AG09319 (cell line): ENCODE results near the gene NAA10.

Source experiments
- DNase-seq: peaks from one replicate; pipeline ENCODE4 v3.0.0-alpha.2; 2010; ENCODE audit warnings: low read depth; ENCODE audit errors: extremely low read depth
- CTCF ChIP-seq: IDR thresholded peaks from 2 replicates; pipeline ENCODE4 v1.5.1; 2011; ENCODE audit warnings: low read depth, mild to moderate bottlenecking, inconsistent platforms, low read length, moderate library complexity

NAA10 gene

GRCh38 chrX:153945956-153946943, 11.4 kb upstream of the NAA10 start:
- TF ChIP-seq CTCF: no peak
- no peak for DNase-seq

DNA sequence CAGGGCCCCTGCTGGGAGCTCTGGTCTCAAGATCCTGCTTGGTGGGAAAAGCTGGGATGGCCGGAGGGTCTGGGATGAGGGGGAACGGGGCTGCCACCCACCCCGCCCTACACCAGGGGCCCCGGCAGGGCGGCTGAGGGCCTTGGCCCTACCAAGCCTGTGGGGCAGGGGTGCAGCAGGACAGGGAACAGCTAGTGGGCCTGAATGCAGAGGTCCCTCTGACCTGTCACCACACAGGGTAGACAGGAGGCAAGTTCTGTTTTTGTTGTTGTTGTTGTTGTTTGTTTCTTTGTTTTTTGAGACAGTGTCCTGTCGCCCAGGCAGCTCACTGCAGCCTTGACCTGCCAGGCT, 9.9 kb upstream of the NAA10 start:
- DNase-seq: no peak
- no peak for TF ChIP-seq CTCF

DNA sequence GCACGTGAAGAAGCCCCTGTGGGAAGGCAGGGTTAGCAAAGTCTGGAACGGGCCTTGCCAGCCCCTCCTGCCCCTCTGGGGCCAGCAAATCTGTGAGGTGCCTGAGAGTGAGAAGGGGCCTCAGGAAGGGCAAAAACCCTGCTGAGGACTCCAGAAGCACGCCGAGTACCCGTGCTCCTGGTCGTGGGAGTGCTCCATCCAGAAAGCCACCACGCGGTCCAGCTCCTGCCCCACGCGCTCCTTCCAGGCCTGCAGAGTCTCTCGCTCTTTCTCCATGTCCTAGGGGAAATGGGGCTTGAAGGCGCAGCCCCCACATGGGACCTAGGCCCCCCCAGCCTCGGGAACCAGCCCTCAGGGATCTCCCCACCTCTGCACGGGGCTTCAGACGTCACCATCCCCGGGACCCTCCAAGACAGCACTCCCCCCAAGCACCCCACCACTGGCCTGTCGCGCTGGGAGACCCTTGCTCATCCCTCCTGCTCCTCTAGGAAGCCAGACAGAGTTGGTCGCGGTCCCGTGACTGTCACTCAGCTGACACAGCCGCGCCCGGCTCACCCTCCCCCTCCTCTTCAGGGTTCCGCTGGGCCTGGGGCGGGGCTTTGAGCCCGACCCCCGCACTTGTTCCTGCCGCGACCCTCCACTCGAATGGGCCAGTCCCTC, 9.4 kb upstream of the NAA10 start, which contains the start of gene RENBP:
Gene RENBP (minus strand): TSS at position 504 of the 660 bp plus-strand sequence. CDS start 33 bp downstream, at position 471.
- TF ChIP-seq CTCF: no peak
- DNase-seq: no peak

GRCh38 chrX:153941336-153942252, 6.8 kb upstream of the NAA10 start:
- no peak for DNase-seq
- TF ChIP-seq CTCF: no peak

DNA sequence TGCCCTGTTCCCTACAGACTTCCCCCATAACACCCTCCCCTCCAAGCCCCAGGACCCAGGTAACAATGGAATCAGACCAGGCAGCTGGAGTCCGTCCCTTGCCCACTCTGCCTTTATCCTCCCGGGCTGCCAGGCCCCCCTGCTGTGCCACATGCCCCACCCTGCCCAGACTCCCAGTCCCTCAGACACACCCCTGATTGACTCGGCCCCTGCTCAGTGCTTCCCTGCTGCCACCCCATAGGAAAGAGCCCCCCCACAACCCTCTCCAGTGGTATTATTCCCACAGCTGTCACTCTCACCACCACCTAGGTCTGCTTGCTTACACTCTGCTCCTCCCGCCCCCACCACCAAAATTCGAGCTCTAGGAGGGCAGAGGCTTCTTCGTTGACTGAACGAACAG, 4.7 kb upstream of the NAA10 start:
- DNase-seq: no peak
- no peak for TF ChIP-seq CTCF

- no peak for TF ChIP-seq CTCF
- no peak for DNase-seq
These were observed 3.5 kb upstream of the NAA10 start for GRCh38 chrX:153938226-153938786.
